GM19452 (cell line): ENCODE data around the gene PRSS57.
"Not testable (repeated sequence)": the region's sequence is repeated elsewhere in the genome, so short reads cannot be mapped to it uniquely, and the experiment has no call there.

Source experiments
- ATAC-seq: cut with Tn5 transposase; IDR thresholded peaks from one replicate; pipeline ENCODE4 v1.9.1; 2021; ENCODE audit not compliant: unreplicated experiment

PRSS57 gene

DNA sequence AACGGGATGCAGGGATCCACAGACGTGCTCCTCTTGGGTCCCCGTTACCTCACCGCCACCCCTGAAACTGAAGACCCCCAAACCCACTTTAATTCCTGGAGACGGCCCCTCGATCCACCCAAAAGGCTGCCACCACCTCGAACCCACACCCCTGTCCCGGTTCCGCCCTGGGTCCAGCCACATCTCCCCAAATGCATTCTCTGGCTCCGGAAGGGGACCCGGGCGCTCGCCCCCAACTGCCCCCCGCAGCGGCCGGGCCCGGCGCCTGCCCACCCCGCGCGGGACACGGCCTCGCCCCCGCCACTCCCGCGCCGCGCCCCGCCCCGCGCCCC lies 19.3 kb downstream of the PRSS57 start:
- ATAC-seq, result no peak

DNA sequence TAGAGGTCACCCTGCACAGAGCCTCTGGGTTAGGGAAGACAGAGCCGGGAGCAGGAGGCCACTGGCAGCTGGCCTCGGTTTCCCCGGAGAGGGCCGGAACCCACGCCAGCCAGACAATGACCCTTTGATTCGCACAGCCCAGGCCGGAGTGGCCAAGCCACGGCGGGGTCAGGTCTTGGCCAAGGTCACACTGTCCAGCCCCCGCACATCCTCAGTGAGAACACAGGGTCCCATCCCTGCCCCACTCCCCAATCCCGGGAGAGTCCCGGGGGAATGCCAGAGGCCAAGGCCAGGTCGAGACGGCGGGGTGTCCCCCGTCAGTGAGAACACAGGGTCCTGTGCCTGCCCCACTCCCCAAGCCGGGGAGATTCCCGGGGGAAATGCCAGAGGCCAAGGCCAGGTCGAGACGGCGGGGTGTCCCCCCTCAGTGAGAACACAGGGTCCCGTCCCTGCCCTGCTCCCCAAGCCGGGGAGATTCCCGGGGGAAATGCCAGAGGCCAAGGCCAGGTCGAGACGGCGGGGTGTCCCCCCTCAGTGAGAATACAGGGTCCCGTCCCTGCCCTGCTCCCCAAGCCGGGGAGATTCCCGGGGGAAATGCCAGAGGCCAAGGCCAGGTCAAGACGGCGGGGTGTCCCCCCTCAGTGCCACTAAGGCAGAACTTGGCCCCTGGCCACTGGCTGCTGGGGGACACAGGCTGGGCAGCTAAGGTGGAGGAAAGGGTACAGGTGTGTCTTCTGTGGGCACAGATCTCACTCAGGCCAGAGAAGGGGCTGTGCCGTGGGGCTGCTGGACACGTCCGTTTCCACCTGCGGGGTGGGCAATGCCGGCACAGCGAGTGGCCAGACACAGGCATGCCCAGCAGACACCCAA lies 20.7 kb downstream of the PRSS57 start:
- no peak for ATAC-seq

DNA sequence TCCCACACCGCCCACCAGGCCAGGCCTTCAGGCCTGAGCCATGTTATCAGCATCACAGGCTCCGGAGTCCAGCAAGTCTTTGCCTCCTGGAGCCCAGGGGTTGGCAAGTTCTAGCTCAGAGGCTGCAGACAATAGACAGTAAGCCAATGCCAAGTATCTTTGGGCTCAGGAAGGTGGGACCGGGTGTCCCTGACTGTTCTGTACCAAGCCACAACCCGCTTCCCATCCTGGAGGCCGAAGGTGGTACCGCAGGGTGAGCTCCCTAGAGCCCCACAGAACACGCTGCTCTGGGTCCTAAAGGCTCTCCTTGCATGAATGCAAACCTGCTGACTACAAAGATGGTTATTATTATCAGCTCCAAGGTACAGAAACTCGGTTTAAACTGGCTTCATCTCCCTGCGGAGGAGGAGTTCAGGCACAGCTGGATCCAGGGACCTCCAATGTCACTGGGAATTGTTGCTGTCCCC lies 24.6 kb downstream of the PRSS57 start:
- ATAC-seq, result no peak

DNA sequence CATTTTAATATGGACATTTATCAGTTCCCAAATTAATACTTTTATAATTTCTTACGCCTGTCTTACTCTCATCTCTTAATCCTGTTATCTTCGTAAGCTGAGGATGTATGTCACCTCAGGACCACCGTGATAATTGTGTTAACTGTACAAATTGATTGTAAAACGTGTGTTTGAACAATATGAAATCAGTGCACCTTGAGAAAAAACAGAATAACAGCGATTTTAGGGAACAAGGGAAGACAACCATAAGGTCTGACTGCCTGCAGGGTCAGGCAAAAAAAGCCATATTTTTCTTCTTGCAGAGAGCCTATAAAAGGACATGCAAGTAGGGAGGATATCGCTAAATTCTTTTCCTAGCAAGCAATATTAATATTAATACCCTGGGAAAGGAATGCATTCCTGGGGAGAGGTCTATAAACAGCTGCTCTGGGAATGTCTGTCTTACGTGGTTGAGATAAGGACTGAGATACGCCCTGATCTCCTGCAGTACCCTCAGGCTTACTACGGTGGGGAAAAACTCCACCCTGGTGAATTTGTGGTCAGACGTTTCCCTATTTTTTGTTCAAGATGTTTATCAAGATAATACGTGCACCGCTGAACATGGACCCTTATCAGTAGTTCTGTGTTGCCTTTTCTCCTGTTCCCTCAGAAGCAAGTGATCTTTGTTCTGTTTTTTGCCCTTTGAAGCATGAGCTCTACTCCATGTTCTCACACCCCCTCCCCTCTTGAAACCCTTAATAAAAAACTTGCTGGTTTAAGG lies 26.4 kb downstream of the PRSS57 start:
- not testable (repeated sequence) for ATAC-seq

DNA sequence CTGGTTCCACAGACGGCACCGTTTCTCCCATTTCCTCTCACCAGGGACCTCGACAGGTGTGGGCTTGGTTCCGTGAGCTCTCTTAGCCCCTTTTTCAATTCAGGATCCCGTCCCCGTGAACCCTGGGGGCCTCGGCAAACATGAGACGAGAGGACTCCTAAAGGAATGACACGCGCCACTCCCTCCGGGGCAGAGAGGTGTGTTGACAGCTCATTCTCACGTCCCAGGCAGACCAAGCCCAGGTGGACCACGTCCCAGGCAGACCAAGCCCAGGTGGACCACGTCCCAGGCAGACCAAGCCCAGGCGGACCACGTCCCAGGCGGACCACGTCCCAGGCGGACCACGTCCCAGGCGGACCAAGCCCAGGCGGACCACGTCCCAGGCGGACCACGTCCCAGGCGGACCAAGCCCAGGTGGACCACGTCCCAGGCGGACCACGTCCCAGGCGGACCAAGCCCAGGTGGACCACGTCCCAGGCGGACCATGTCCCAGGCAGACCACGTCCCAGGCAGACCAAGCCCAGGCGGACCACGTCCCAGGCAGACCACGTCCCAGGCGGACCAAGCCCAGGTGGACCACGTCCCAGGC lies 28.2 kb downstream of the PRSS57 start:
- not testable (repeated sequence) for ATAC-seq

DNA sequence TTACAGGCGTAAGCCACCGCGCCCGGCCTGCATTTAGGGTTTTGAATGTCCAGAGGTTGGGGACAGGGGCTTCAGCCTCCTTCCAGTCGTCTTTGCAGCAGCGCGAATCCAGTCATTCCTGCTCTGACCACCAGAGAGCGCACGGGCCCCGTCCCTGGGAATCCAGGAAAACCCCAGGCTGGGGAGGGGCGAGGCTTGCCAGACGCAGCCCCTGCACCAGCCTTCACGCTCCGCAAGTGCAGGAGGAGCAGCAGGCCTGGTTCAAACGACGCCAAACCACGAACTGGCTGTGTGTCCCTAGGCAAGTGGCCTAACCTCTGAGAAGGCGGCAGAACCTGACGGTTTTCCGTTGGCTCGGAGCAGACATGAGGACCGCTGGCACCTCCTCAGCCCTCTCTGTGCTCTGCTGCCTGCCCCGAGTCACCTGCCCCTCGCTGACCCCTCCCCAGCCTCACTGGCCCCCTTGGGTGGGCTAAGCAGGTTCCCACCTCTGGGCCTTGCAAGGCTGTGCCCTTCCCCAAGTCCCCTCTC lies 30.3 kb downstream of the PRSS57 start:
- ATAC-seq, result no peak

DNA sequence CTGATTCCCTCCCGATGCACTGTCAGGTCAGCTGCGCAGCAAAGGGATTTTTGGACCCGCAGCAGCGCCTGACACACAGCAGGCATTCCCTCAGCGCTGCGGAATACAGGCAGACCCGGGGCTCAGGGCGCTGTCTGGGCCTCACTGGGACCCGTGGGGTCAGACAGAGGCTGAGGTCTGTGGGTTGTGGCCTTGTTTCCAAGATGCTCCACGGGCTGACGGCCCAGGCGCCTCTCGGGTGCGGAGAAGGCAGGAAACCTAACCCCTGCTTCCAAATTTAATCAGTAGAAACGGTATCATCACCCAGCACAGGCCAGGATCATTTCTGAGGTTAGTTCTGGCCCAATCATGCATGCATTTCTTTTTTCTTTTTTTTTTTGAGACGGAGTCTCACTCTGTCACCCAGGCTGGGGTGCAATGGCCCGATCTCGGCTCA lies 31.6 kb downstream of the PRSS57 start:
- ATAC-seq, result no peak

DNA sequence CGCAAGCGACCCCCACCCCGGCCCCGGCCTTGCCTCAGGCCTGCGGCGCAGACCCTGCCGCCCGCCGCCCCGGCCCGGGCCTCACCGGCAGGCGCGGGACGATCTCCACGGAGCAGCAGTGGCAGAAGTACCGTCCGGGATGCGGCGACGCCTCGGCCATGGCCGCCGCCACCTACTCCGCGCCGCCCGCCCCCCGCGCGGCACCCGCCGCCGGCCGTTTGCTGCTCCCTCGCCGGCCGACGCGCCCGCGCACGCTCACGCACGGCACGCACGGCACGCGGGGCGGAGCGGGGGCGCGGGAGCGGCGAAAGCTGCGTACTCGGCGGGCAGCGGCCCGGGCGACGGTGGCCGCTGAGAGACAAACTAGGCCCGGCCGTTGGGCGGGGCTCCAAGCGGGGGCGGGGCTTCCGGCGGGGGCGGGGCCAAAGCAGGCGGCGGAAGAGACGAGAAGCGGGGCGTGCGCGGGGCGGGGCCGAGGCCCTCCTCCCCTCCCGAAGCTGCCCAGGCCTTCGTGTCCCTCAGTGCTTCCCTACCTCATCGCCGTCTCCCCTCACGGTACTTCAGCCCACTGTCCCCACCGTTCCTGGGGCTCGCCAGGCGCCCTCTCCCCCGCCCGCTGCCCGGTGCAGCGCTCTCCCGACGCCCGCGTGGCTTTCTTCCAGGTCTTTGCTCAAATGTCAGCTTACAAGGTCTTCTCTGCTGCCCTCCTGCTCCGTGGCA lies 32.1 kb downstream of the PRSS57 start, which contains the start of gene RNF126:
Gene RNF126, minus strand, starts transcription at position 253 of the 720 bp plus-strand sequence. Its CDS starts 93 bp downstream, at position 160.
- no peak for ATAC-seq

DNA sequence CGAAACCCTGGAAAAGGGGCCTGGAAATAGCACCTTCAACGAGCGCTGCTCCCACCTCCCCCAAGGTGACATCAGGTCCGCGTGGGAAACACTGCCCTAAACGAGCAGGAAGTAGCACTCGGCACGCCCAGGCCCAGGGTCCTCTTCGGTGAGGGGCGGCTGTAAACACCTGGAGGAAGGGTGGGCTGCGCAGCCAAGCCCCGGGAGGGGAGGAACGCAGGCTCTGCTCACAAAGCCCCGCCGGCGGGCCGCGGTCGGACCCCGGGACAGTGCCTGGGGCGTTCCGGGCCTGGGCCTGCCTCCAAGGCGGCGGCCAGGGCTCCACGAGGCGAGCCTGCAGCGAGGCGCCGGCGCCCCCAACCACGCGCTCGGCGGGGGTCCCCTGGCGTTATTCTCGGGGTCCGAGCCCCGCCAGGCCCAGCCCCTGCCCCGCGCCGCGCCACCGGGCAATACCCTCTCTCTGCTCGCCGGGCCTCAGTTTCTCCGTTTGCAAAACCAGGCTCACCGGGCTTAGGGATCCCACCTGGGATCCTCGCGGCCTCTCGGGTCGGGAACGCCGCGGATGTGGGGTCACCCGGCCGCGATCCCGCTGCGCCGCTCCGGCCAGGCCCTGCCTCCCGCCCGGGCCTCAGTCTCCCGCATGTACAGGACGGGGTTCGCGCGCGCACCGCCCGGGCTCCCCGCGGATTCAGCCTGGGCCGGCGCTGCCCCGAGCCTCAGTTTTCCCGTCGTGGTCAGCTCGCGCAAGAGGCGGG lies 32.9 kb downstream of the PRSS57 start:
- ATAC-seq, result no peak

DNA sequence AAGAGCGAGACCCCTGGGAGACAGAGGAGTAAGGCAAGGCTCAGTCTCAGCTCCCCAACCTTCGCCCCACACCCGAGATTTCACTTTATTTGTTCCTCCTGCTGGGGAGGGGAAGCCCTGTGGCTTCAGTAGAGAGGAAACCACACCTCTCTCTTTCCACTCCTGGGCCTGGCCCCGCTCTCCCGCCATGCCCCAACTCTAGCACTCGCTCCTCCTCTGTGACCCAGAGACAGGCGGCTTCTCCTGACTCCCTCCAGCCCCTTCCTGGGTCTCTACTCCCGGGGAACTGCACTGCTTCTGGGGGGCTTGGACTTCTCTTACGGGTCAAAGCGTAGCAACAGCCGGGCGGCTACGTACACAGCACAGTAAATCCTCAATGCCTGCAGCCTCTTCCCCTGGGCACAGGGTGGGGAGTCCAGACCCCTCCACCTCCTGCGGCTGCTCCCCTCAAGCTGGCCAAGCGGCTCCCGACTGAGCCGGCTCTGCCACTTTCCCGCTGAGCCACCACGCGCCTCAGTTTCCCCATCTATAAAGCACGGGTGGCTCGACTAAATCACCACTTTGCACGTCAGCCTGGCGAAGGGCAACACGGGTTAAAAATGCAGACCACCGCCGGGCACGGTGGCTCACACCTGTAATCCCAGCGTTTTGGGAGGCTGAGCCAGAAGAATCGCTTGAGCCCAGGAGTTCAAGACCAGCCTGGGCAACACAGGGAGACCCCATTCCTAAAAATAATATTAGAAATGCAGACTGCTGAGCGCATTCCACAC lies 33.6 kb downstream of the PRSS57 start:
- no peak for ATAC-seq

DNA sequence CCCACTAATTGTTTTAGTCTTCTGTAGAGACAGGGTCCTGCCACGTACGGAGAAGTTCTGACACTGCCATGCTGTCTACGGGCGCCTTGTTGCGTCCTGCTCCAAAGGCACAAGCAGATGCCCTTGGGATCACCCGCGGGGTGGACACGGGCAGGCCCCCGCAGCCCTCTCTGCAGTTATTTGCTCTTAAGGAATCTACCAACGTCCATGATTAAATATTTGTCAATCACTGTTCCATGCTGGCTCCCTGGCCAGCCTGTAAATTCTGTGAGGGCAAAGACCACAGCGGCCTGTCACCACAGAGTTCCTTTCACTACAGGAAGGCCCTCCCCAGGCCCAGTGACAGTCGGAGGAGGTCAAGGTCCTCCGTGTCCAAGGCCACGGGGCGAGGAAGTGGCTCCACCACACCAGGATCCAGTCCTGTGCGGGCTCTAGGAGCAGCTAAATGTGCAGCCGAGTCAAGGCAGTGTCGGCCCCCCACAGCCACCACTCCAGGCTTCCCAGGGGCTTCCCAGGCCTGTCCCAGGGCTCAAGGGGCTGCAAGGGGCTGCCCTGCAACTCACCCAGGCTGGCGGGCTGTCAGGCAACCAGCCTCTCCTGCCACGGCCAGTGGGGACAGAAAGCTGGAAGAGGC lies 34.3 kb downstream of the PRSS57 start:
- ATAC-seq, result no peak

DNA sequence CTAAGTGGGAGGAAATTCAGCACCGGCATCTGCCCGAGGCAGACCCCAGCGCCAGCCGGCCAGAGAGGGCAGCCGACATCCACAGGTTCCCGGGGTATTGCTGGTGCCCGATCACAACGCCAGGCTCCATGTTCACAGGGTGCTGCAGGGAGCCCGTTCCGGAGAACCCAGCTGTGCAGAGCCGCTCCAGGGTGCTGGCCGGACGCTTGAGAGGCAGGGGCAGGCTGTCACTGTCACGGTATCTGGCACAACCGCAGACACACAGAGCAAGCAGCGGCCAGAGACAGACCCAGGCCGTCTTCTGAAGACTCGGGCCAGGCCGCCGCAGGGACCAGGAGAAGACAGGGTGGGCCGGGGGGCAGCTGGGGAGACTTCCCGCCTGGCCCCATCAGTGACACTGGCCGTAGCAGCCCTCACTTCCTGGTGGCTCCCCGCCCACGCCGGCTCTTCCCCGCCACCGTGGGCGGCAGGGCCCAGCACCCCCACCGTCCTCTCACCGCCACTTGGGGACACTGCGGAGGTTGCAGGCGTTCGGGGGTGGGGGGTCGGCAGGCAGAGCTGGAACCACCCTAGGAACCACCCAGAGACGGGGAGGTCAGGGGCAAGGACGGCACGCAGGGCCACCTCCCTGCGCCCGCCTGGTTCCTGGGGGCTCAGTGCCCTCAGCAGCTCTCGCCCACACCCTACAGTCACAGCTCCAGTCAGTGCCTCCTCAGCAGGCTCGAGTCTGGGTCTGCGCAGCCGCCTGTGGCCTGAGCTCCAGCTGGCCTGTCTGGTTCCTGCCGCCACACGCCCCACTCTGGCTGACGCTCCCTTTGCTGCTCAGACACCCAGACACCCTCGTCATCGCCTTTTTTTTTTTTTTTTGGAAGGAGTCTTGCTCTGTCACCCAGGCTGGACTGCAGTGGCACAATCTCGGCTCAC lies 36.1 kb downstream of the PRSS57 start:
- ATAC-seq, result no peak

DNA sequence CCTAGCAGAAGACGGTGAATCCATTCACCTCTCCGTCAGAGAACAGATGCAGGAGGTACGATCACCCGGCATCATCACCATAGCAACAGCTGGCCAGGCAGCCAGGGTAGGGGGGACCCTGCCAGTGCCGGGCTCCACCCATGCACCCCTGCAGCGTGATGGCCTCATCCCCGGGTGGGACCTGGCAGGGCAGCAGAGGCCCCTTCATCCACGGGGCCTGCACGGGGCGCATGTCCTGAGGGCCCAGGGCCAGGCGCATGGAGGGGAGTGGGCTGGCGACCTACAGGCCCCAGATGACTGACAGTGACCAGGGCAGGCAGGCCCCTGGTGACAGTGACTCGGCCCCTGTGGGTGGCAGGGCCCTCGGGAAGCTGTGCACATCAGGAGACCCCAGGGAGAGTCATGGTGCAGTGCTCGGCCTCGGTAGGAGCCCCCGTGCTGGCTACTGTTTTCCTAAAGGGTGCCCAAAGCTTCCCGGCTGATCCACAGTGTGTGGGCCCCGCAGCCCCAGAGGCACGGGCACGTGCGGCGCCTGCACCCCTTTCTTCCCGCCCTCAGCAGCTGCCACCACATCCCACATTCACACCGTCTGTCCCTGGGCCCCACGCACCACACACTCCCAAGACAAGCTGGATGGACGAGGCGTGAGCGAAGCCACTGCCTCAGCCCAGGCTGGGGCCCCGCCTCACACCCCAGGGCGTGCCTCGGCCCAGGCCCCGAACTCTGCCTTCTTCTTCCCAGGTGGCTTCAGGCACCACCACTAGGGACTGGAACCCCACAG lies 37.0 kb downstream of the PRSS57 start:
- no peak for ATAC-seq

DNA sequence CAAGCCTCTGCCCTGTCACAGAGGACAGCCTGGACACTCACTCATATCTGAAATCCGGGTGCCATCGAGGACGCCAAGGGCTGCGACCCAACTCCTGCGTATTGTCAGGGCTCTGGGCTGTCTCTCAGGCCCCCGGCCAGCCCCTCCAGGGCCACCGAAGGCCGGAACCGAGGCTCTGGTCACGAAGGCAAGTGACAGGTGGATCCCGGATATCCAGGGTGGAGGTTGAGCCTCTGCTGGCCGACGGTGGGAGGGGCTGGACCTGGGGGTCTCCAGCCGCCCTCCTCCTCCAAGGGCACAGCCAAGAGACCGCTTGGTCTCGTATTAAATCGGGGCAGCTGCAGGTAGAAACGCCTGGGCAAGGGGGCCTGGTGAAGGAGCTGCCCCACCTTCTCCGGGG lies 37.6 kb downstream of the PRSS57 start:
- ATAC-seq, result no peak

DNA sequence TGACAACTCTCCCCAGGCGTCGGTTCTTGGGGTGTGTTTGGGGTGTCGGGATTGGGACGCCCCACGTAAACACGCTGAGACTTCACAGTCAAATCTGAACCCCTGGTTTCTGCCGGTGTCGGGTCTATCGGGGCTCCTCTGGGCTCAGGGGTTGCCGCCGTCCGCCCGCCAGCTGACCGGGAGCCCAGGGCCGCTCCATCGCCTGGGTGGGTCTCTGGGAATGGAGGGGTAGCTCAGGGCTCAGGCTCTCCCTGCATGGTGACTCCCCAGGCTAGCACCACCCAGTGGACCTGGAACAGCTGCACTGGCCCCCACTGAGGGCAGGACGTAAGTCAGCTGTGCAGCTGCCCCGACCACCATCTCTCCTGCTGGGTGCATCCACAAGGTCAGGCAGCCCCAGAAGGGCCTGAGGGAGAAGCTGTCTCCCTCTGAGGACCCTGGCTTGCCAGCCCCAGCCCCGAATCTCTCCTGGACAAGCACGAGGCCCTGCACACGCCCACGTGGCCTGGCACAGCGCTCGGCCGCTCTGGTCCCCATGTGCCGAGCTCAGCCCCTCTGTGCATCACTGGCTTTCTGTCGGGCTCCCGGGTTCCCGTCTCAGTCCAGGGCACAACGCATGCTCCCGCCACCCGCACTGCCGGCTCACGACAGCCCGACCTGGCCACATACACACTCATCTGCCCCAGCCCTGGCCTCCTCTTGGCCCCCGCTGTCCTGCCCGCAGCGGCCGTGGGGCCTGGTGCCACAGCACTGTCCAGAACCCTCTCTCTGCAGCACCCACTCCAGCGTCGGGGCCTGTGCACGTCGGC lies 38.3 kb downstream of the PRSS57 start:
- ATAC-seq, result no peak

DNA sequence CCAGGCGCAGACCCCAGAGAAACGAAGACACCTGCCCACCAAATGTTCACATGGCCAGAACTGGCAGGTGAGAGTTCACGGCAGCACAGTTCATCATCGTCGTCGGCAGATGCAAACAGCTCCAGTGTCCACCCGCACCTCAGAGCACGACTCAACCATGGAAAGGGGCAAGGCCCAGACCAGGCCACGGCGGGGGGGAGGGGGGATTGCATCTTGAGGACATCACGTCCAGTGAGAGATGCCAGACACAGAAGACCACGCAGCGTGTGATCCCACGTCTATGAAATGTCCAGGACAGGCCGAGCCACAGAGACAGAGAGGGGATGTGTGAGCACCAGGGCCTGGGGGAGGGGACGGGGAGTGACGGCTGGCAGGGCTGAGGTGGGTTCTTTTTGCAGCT lies 39.6 kb downstream of the PRSS57 start:
- ATAC-seq, result no peak
